ENCODE data around the gene PLA2G2C.

The PLA2G2C gene

DNA sequence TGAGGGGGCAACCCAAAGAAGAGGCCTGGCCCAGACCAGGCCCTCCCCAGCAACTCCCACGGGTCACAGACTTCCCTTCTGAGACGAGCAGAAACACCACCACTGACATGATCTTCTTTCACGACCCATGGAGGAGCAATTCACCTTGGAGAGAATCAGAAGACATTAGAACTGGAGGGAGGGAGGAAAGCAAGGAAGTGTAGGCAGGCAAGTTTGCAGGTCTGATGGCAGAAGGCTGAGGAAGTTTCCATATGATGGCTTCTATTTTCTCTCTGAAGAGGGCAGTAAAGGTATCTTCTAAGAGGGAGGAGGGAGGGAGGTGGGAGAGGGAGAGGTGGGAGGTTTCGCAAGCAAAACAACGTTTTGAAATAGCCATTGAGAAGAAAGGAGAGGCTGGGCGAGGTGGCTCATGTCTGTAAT lies 1.8 kb downstream of the PLA2G2C start:
- no peak overlapping the region for H3K27ac ChIP-seq
- TF ChIP-seq ZFX (IDR thresholded peaks at IDR 0.05; ENCODE audit: borderline replicate concordance) (no peak), CTCF (IDR thresholded peaks at IDR 0.05) (no peak)

DNA sequence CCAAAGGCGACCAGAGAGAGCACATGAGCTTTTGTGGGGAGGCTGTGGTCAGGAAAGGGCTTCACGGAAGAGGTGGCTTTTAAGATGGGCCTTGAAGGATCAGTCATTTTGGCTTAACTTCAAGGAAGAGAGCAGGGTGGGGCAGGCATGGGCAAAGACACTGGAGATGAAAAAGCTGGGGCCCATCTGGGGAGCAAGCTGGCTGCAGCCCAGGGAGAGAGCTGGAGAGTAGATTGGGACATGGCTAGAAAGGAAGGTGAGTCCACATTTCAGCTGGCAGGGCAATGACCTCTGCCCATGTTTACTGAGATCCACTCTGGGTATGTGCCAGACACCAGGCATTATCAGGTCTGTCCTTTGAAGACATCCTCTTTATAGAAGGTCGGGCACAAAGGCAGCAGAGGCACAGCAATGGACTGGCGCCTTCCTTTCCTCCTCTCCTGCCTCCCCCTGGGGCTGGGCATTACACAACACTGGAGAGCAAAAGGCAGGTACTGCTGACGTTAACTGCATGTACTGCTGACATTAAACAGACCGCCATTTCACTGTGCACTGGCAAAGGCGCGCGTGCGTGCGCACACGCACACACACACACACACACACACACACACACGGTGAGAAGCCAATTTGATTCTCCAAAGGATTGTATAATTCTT lies 2.6 kb downstream of the PLA2G2C start:
- no peak overlapping the region for H3K27ac ChIP-seq
- TF ChIP-seq CTCF (IDR thresholded peaks at IDR 0.05) = no peak
- TF ChIP-seq ZFX (IDR thresholded peaks at IDR 0.05; ENCODE audit: borderline replicate concordance) = no peak

DNA sequence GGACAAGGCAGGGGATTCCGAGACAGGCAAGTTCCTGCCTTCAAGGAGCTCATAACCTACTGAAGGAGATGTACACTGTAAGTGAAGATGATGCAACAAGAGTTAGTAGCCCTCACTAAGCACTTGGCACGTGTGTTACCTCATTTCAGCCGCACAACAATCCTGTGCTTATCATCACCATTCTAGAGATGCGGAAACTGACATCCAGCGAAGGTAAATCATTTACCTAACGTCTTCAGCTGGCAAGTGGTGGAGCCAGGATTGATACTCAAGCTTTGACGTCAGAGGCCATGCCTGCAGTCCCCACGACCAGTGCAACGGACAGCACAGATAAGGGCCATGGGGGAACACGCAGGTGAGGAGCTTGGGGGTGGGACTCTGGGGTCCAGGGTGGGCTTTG lies 3.3 kb downstream of the PLA2G2C start:
- no peak overlapping the region for H3K27ac ChIP-seq
- TF ChIP-seq CTCF (IDR thresholded peaks at IDR 0.05) (no peak), ZFX (IDR thresholded peaks at IDR 0.05; ENCODE audit: borderline replicate concordance) (no peak)

DNA sequence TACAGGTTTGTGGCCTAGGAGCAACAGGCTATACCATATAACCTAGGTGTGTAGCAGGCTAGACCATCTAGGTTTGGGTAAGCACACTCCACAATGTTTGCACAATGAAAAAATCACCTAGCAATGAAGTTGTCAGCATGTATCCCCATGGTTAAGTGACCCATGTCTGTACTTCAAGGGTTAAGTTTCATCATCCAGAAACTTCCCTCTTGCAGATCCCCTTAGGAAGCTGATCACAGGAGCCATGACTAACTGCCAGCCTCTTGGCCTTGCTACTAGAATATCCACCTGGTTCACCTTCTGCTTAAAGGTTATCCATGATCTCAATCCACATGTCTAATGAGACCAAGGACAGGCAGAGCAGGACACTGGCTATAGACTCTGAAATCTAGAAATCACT lies 3.9 kb downstream of the PLA2G2C start:
- no peak overlapping the region for H3K27ac ChIP-seq
- no peak for TF ChIP-seq ZFX (IDR thresholded peaks at IDR 0.05; ENCODE audit: borderline replicate concordance)
- no peak for TF ChIP-seq CTCF (IDR thresholded peaks at IDR 0.05)

DNA sequence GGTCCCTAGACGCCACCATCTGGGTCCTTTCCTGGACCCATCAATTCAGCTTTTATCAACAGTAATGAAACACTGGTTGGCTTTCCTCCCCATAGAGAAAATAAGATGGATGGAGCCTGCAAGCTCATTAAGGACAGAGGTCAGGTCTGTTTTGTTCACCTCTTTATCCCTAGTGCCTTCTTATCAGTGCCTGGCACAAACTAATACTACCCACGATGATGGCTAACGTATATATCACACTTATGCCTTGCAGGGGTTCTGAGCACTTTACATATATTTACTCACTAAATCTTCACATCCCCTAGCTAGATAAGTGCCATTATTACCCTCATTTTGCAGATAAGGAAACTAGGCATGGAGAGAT lies 5.5 kb downstream of the PLA2G2C start:
- no peak for TF ChIP-seq ZFX (IDR thresholded peaks at IDR 0.05; ENCODE audit: borderline replicate concordance)
- no peak for TF ChIP-seq CTCF (IDR thresholded peaks at IDR 0.05)
- no peak overlapping the region for H3K27ac ChIP-seq

DNA sequence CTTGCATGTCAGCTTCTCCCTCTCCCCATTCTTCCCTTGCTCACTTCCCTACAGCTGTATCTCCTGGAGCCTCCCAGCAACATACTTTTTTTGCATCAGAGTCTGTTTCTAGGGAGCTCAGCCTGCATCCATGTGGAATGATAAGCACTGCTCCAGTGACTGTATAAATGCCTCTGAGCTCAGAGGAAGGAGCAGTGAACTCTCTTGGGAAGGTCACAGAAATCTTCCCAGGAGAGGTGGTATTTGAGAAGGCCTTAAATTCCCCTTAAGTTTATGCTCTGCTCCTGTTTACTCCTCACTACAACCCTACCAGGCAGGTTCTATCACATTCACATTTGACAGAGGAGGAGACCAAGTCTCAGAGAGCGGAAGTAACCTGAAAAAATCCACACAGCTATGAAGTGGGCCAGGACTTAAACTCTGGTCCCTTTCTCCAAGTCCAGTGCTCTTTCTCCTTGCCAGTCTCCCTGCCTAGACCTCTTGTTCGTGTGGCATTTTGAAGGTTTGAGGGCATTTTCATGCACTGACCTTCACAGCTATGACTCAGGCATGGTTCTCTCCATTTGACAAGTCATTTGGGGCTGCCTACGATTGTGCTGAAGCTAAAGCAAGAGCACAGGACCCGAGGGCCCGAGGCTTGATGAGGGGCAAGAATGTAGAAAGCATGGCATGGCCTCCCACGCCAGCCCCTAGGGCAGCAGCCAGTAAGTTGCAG lies 6.0 kb downstream of the PLA2G2C start:
- H3K27ac ChIP-seq = no peak overlapping the region

More for the DNA sequence above, 6.0 kb downstream of the PLA2G2C start:
- no peak for TF ChIP-seq ZFX (IDR thresholded peaks at IDR 0.05; ENCODE audit: borderline replicate concordance)
- no peak for TF ChIP-seq CTCF (IDR thresholded peaks at IDR 0.05)
